Osteoblast (primary cell): ENCODE data around the gene NIT1. TPM values are rescaled to one million over a fixed set of nuclear protein-coding genes. Genes with fewer than 3 reads are reported as not detected.

Experiments used
- DNase-seq: peaks from one replicate; pipeline ENCODE4 v3.0.0; 2011; ENCODE audit warnings: low spot score, mixed read lengths; ENCODE audit not compliant: insufficient read length; ENCODE audit errors: missing footprints
- H2AFZ ChIP-seq: 2 replicates; pipeline ENCODE4 v1.6.0; 2011; ENCODE audit warnings: mild to moderate bottlenecking, low read length
- H3K27ac ChIP-seq: 2 replicates; pipeline ENCODE4 v1.5.1; 2011; ENCODE audit warnings: mild to moderate bottlenecking, low read depth, low read length, moderate library complexity
- H3K27me3 ChIP-seq: 2 replicates; pipeline ENCODE4 v1.6.0; 2012; ENCODE audit warnings: mild to moderate bottlenecking, control low read depth, inconsistent platforms, low read length, moderate library complexity; ENCODE audit not compliant: insufficient read depth
- H3K36me3 ChIP-seq: 2 replicates; pipeline ENCODE4 v1.5.1; 2011; ENCODE audit warnings: mild to moderate bottlenecking, low read length, control low read depth, moderate library complexity; ENCODE audit not compliant: insufficient read depth
- H3K4me1 ChIP-seq: 2 replicates; pipeline ENCODE4 v1.5.1; 2011; ENCODE audit warnings: mild to moderate bottlenecking, low read length, control low read depth, moderate library complexity; ENCODE audit not compliant: insufficient read depth
- H3K4me2 ChIP-seq: 2 replicates; pipeline ENCODE4 v1.6.0; 2011; ENCODE audit warnings: mild to moderate bottlenecking, low read length; ENCODE audit not compliant: insufficient read depth
- H3K4me3 ChIP-seq: fragments of 200-600 bp; sonication (generic); 3 replicates; pipeline ENCODE4 v1.5.1; 2012; ENCODE audit warnings: mild to moderate bottlenecking, low read length, inconsistent platforms; ENCODE audit not compliant: insufficient read depth
- H3K79me2 ChIP-seq: 2 replicates; pipeline ENCODE4 v1.6.0; 2012; ENCODE audit warnings: mild to moderate bottlenecking, low read length, control low read depth, inconsistent platforms; ENCODE audit not compliant: insufficient read depth
- H3K9me3 ChIP-seq: 2 replicates; pipeline ENCODE4 v1.5.1; 2011; ENCODE audit warnings: low read depth, low read length, control low read depth
- H4K20me1 ChIP-seq: 2 replicates; pipeline ENCODE4 v1.6.0; 2012; ENCODE audit warnings: mild to moderate bottlenecking, low read length, control low read depth; ENCODE audit not compliant: insufficient read depth
- CTCF ChIP-seq: IDR thresholded peaks from 2 replicates; pipeline ENCODE4 v1.5.1; 2011; ENCODE audit warnings: mild to moderate bottlenecking, low read depth, low read length, moderate library complexity; ENCODE audit errors: extremely low read depth
- total RNA-seq: library from RNA; depleted of rRNA; stranded (reverse); fragments of >200 nt; gene quantifications from 2 replicates; pipeline ENCODE4 v1.2.3, GENCODE V29; 2012

Gene NIT1
- total RNA-seq, 1 donor, result 23.9 TPM

DNA sequence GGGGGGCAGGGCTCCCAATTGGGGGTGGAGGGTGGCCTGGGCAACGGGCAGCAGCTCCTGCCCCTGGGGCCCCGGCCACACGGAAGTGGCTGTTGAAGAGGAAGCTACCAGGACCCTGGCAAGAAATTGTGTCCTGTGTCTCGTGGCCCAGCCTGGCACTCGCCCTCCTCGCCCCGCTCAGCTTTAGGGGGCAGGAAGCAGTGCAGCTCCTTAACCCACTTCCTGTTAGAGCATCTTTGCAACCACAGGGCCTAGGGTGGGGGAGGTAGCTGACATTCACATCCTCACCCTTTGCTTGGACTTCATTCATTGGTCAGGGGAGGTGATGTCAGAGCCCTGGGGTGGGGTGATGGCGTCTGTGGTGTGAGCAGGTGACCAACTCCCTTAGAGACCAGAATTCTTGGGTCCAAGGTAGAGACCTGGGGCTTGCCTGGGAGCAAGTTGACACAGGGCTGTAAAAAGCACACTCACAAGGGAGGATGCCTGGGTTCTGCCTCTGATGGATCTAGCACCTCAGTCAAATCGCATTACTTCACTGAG is 48.1 kb upstream of the NIT1 start, which contains the start of gene ARHGAP30:
Gene ARHGAP30, minus strand, starts transcription at position 161 of the 540 bp plus-strand sequence. CDS start 267 bp downstream, outside the sequence.
- peak within 1 kb of the TSS; percentile 29 for H2AFZ ChIP-seq
- H3K79me2 ChIP-seq, result no peaks in the 10 kb centered on the region
- DNase-seq, result peak; percentile 62
- no peaks in the 10 kb centered on the region for H3K36me3 ChIP-seq
- H3K27ac ChIP-seq, result no peak within 1 kb of the TSS
- no peak for TF ChIP-seq CTCF
- no peaks in the 10 kb centered on the region for H4K20me1 ChIP-seq
- H3K9me3 ChIP-seq, result no peaks in the 10 kb centered on the region
- no peaks in the 10 kb centered on the region for H3K4me1 ChIP-seq
- no peak within 1 kb of the TSS for H3K4me2 ChIP-seq
- no peak within 1 kb of the TSS for H3K4me3 ChIP-seq
- no peaks in the 10 kb centered on the region for H3K27me3 ChIP-seq

DNA sequence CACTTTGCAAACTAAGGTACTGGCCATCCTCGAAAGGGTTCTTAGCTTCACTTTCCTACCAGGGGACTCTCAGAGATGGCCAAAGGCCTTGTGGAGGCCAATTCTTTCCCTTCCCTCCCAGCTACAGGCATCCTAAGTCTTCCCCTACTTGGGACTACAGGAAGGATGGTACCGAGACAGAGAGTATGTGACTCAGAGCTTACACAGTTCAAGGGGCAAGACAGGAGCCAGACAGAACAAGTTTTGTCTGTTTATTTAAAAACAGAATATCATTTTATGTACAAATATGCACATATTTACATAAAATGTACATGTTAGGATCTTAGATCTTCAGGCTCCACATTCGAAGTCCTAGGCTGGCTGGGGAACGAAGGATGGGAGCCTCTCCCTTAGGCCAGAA is 47.1 kb upstream of the NIT1 start:
- no peaks in the 10 kb centered on the region for H3K79me2 ChIP-seq
- H3K4me2 ChIP-seq, result no peak overlapping the region
- no peak overlapping the region for H3K27ac ChIP-seq
- H3K9me3 ChIP-seq, result no peaks in the 10 kb centered on the region
- peak overlapping the region; percentile 22 for H2AFZ ChIP-seq
- no peaks in the 10 kb centered on the region for H3K27me3 ChIP-seq
- TF ChIP-seq CTCF, result no peak
- H3K4me1 ChIP-seq, result no peaks in the 10 kb centered on the region
- no peak overlapping the region for H3K4me3 ChIP-seq
- H3K36me3 ChIP-seq, result no peaks in the 10 kb centered on the region
- no peaks in the 10 kb centered on the region for H4K20me1 ChIP-seq
- DNase-seq, result no peak

- Histone ChIP-seq H4K20me1 (no peaks in the 10 kb centered on the region), H3K36me3 (no peaks in the 10 kb centered on the region), H3K27me3 (no peaks in the 10 kb centered on the region), H3K79me2 (no peaks in the 10 kb centered on the region), H2AFZ (no peak overlapping the region), H3K4me2 (no peak overlapping the region), H3K27ac (no peak overlapping the region), H3K4me3 (no peak overlapping the region), H3K9me3 (no peaks in the 10 kb centered on the region), H3K4me1 (no peaks in the 10 kb centered on the region)
- peak; percentile 93 for DNase-seq
- peak; percentile 77 for TF ChIP-seq CTCF
These were observed 46.0 kb upstream of the NIT1 start for GRCh38 chr1:161071886-161072371.

- H3K36me3 ChIP-seq, result no peaks in the 10 kb centered on the region
- H3K27me3 ChIP-seq, result no peaks in the 10 kb centered on the region
- peak; percentile 55 for DNase-seq
- no peak for TF ChIP-seq CTCF
- H3K4me3 ChIP-seq, result no peak overlapping the region
- no peak overlapping the region for H2AFZ ChIP-seq
- H3K79me2 ChIP-seq, result no peaks in the 10 kb centered on the region
- no peak overlapping the region for H3K27ac ChIP-seq
- H3K4me2 ChIP-seq, result no peak overlapping the region
- no peaks in the 10 kb centered on the region for H3K4me1 ChIP-seq
- H4K20me1 ChIP-seq, result no peaks in the 10 kb centered on the region
- H3K9me3 ChIP-seq, result no peaks in the 10 kb centered on the region
These were observed 45.0 kb upstream of the NIT1 start for GRCh38 chr1:161072751-161073449.
